ENCODE data around the gene DRAXIN.
A peak's percentile ranks its signal among the peaks of the same experiment; 100 is the strongest.

DRAXIN gene

GRCh38 chr1:11735854-11736745 lies 44.6 kb downstream of the DRAXIN start, which contains the start of gene AGTRAP:
Gene AGTRAP, plus strand, starts transcription at chr1:11736136. Its CDS starts 73 bp downstream, at chr1:11736209.
- DNase-seq: peak; percentile 40 to 97 (median 88)

- DNase-seq: peak in 8 of 56 donors; percentile 15 to 39 (median 20)
Measured at GRCh38 chr1:11736746-11737639, 45.5 kb downstream of the DRAXIN start.

GRCh38 chr1:11738096-11738495 lies 46.6 kb downstream of the DRAXIN start:
- DNase-seq: no peak

GRCh38 chr1:11738783-11739182 lies 47.3 kb downstream of the DRAXIN start:
- no peak for DNase-seq

GRCh38 chr1:11740258-11741192 lies 49.0 kb downstream of the DRAXIN start:
- no peak for DNase-seq

- no peak for DNase-seq
Measured at GRCh38 chr1:11741482-11741881, 50.0 kb downstream of the DRAXIN start.

GRCh38 chr1:11741919-11742558 lies 50.5 kb downstream of the DRAXIN start:
- no peak for DNase-seq

- DNase-seq: no peak
Measured at GRCh38 chr1:11744287-11744686, 52.8 kb downstream of the DRAXIN start.

- no peak for DNase-seq
Measured at GRCh38 chr1:11746092-11746491, 54.6 kb downstream of the DRAXIN start.

GRCh38 chr1:11746795-11747487 lies 55.4 kb downstream of the DRAXIN start:
- DNase-seq: no peak

- DNase-seq: no peak
Measured at GRCh38 chr1:11748294-11749202, 57.0 kb downstream of the DRAXIN start.

GRCh38 chr1:11749203-11749689 lies 57.7 kb downstream of the DRAXIN start:
- peak in 9 of 56 donors; percentile 8 to 41 (median 17) for DNase-seq

- DNase-seq: no peak
Measured at GRCh38 chr1:11749996-11750395, 58.5 kb downstream of the DRAXIN start.

GRCh38 chr1:11751087-11751486 lies 59.6 kb downstream of the DRAXIN start:
- no peak for DNase-seq

GRCh38 chr1:11752359-11753088 lies 61.0 kb downstream of the DRAXIN start:
- DNase-seq: no peak

- no peak for DNase-seq
Measured at GRCh38 chr1:11753555-11754208, 62.2 kb downstream of the DRAXIN start.

- no peak for DNase-seq
Measured at GRCh38 chr1:11757047-11757446, 65.5 kb downstream of the DRAXIN start.

Measured in nucleus accumbens (tissue), 56 donors.